PC-3 (cell line): ENCODE results near the gene PCP4L1.

ENCODE experiments used
- EZH2phosphoT487 ChIP-seq: fragments of 300-600 bp; sonication (generic); IDR thresholded peaks from 2 replicates; pipeline ENCODE4 v1.6.1; 2018; ENCODE audit warnings: mild to moderate bottlenecking, antibody characterized with exemption, low read length, borderline replicate concordance
- TF ChIP-seq, protein P1 (sequence below): fragments of 300-600 bp; sonication (generic); conservative IDR thresholded peaks from 2 replicates; pipeline ENCODE4 v1.5.1; 2017; ENCODE audit warnings: antibody characterized with exemption, low read depth, mild to moderate bottlenecking, low read length

GRCh38 chr1:161220002-161220401 lies 38.5 kb upstream of the PCP4L1 start:
- TF ChIP-seq, protein P1, sequence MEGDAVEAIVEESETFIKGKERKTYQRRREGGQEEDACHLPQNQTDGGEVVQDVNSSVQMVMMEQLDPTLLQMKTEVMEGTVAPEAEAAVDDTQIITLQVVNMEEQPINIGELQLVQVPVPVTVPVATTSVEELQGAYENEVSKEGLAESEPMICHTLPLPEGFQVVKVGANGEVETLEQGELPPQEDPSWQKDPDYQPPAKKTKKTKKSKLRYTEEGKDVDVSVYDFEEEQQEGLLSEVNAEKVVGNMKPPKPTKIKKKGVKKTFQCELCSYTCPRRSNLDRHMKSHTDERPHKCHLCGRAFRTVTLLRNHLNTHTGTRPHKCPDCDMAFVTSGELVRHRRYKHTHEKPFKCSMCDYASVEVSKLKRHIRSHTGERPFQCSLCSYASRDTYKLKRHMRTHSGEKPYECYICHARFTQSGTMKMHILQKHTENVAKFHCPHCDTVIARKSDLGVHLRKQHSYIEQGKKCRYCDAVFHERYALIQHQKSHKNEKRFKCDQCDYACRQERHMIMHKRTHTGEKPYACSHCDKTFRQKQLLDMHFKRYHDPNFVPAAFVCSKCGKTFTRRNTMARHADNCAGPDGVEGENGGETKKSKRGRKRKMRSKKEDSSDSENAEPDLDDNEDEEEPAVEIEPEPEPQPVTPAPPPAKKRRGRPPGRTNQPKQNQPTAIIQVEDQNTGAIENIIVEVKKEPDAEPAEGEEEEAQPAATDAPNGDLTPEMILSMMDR = no peak
- no peak for TF ChIP-seq EZH2phosphoT487
